ENCODE measurements around the gene INPP5A. TPM values are rescaled to one million over a fixed set of nuclear protein-coding genes. Genes with fewer than 3 reads are reported as not detected.
A peak's percentile ranks its signal among the peaks of the same experiment; 100 is the strongest.

INPP5A gene
- total RNA-seq, 1 experiment from 2014 or later, result 12.3 TPM

GRCh38 chr10:132571650-132572544, 34.3 kb downstream of the INPP5A start (continued):
- TF ChIP-seq TCF7L2 (IDR thresholded peaks at IDR 0.05; ENCODE audit: borderline replicate concordance, extremely low read depth, insufficient read depth, insufficient read length), result no peak
- TF ChIP-seq EZH2phosphoT487 (IDR thresholded peaks at IDR 0.05; ENCODE audit: borderline replicate concordance), result no peak
- 0 out of 2 replicates have a peak, but pooled peaks have one; percentile 30 for TF ChIP-seq EGR1 (IDR thresholded peaks at IDR 0.05; ENCODE audit: low read depth)
- TF ChIP-seq POLR2AphosphoS5 (IDR thresholded peaks at IDR 0.05; ENCODE audit: low read depth, low read length), result 0 out of 2 replicates have a peak, but pooled peaks have one; percentile 25

DNA sequence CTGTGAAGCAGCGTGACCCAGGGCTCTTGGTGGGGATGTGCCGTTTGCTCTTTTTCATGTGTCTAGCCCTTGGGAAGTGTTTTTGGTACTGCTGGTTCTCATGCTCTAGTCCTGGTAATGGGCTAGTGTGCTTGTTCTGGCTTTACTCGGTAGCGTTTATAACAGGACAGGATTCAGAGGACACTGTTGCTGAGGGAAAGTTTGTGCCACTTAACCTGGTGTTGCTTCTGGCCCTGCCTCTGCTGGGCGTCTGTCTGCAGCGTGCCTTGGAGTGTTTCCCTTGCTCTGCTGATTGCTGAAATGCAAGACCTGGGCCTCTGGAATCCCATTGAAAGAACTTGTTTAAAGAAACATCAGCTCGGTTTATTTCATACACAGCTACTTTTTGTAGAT, 35.0 kb downstream of the INPP5A start:
- DNase-seq (ENCODE audit: low read depth, low spot score) (no peak), ATAC-seq (no peak)
- H3K4me3 ChIP-seq (replicated peaks in 1 of 2; ENCODE audit: low read depth in 1 of 2, low read length in 2 of 2), result no peak overlapping the region
- no peak overlapping the region for H2AFZ ChIP-seq (ENCODE audit: low read depth, low read length, poor library complexity, severe bottlenecking)
- no peak overlapping the region for H3K9ac ChIP-seq (ENCODE audit: low read length)
- no peaks in the 10 kb centered on the region for H3K79me2 ChIP-seq (ENCODE audit: insufficient read depth, low read length)
- H3K4me1 ChIP-seq (ENCODE audit: control insufficient read depth in 1 of 2, insufficient read depth in 2 of 2, low read length in 2 of 2), result peaks cover 18 to 22% of the 10 kb centered on the region in 2 experiments
- intact Hi-C loops (cut with micrococcal nuclease), result no loop called here
- H3K36me3 ChIP-seq (ENCODE audit: control insufficient read depth in 1 of 2, insufficient read depth in 2 of 2, low read length in 2 of 2), result no peaks in the 10 kb centered on the region
- RAD21 ChIA-PET (ENCODE audit: low non-redundant PET in 1 of 2, low total read pairs in 2 of 2, uncharacterized antibody in 2 of 2, unreplicated experiment in 2 of 2), result no interaction called here
- no peaks in the 10 kb centered on the region for H4K20me1 ChIP-seq (ENCODE audit: insufficient read depth)
- no peaks in the 10 kb centered on the region for H3K9me3 ChIP-seq (ENCODE audit: control insufficient read depth in 1 of 2, insufficient read depth in 1 of 2, low read depth in 1 of 2, low read length in 2 of 2)
- CTCF ChIA-PET, result no interaction called here
- no peak overlapping the region for H3K27ac ChIP-seq (ENCODE audit: low read depth, low read length)
- H3K27me3 ChIP-seq (ENCODE audit: insufficient read depth, low read length), result no peaks in the 10 kb centered on the region
- H3K4me2 ChIP-seq (ENCODE audit: low read length), result peak overlapping the region; percentile 68
- no peaks in the 10 kb centered on the region for H3K9me2 ChIP-seq (ENCODE audit: insufficient read depth)
- POLR2A ChIA-PET, result no interaction called here
- BruUV-seq (replicated peaks), result no TSS peak
- TF ChIP-seq SP1 (IDR thresholded peaks at IDR 0.05; ENCODE audit: low read depth) (no peak), FOSL1 (IDR thresholded peaks at IDR 0.05; ENCODE audit: low read depth) (no peak), ZNF274 (IDR thresholded peaks at IDR 0.05; ENCODE audit: low read depth, low read length) (no peak), ELF1 (IDR thresholded peaks at IDR 0.05; ENCODE audit: borderline replicate concordance, low read depth) (no peak), POLR2A (IDR thresholded peaks at IDR 0.05; ENCODE audit: borderline replicate concordance, extremely low read depth, insufficient read depth, insufficient read length) (no peak), SRF (IDR thresholded peaks at IDR 0.05; ENCODE audit: low read depth) (no peak), POLR2AphosphoS5 (IDR thresholded peaks at IDR 0.05; ENCODE audit: low read depth, low read length) (no peak), REST (IDR thresholded peaks at IDR 0.05; ENCODE audit: low read depth) (no peak), EZH2 (IDR thresholded peaks at IDR 0.05) (no peak), SIN3A (IDR thresholded peaks at IDR 0.05; ENCODE audit: low read depth) (no peak), CEBPB (IDR thresholded peaks at IDR 0.05; ENCODE audit: low read depth) (no peak), JUND (IDR thresholded peaks at IDR 0.05) (no peak)
- TF ChIP-seq, protein P1, sequence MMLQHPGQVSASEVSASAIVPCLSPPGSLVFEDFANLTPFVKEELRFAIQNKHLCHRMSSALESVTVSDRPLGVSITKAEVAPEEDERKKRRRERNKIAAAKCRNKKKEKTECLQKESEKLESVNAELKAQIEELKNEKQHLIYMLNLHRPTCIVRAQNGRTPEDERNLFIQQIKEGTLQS (IDR thresholded peaks at IDR 0.05), result no peak
- TF ChIP-seq, protein P2, sequence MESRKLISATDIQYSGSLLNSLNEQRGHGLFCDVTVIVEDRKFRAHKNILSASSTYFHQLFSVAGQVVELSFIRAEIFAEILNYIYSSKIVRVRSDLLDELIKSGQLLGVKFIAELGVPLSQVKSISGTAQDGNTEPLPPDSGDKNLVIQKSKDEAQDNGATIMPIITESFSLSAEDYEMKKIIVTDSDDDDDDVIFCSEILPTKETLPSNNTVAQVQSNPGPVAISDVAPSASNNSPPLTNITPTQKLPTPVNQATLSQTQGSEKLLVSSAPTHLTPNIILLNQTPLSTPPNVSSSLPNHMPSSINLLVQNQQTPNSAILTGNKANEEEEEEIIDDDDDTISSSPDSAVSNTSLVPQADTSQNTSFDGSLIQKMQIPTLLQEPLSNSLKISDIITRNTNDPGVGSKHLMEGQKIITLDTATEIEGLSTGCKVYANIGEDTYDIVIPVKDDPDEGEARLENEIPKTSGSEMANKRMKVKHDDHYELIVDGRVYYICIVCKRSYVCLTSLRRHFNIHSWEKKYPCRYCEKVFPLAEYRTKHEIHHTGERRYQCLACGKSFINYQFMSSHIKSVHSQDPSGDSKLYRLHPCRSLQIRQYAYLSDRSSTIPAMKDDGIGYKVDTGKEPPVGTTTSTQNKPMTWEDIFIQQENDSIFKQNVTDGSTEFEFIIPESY (IDR thresholded peaks at IDR 0.05; ENCODE audit: extremely low read depth, insufficient replicate concordance, low read length), result no peak
